Measurements from ENCODE around the gene KCTD2. TPM values are rescaled to one million over a fixed set of nuclear protein-coding genes. Genes with fewer than 3 reads are reported as not detected.

Gene KCTD2
- total and polyA plus RNA-seq, 2 of the 13 experiments (the other 11 are each of a cell fraction or from before 2014, with no cell fraction given): 28.3 to 32.6 TPM

DNA sequence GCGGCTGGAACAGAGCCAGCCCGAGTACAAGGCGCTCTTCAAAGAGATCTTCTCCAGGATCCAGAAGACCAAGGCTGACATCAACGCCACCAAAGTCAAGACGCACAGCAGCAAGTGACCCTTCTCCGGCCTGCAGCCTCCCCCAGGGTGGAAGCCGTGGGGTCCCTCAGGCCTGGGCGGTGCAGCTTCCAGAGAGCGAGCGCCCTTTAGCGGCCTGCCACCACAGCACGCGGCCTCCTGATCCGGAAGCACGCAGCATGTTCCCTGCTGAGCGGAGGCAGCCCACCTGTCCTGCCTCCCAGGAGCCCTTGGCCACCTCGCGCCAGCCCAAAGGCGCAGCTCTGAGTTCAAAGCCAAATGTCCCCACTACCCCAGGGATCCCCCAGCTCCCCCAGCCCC, 43.1 kb upstream of the KCTD2 start:
- intact Hi-C loops (cut with micrococcal nuclease; ENCODE audit: unreplicated experiment): no loop called here
- ChIA-PET POLR2A (interaction anchor here (0.9 kb wide), 1 partner anchor 21 kb away, joined by 3 read pairs; no protein-coding TSS in a partner anchor), CTCF (ENCODE audit: low intra/inter-chr PET ratio, low total read pairs) (interaction anchor here (0.8 kb wide), 1 partner anchor 42 kb away, joined by 3 read pairs; no protein-coding TSS in a partner anchor)
- Histone ChIP-seq H3K27ac (ENCODE audit: extremely low read length, insufficient read depth, low read length) (no peak overlapping the region), H3K9me3 (ENCODE audit: low read length) (no peaks in the 10 kb centered on the region), H4K20me1 (ENCODE audit: insufficient read depth, low read length) (no peaks in the 10 kb centered on the region), H3K79me2 (ENCODE audit: insufficient read depth, low read length) (no peaks in the 10 kb centered on the region), H3K27me3 (ENCODE audit: control insufficient read depth in 1 of 2, insufficient read depth in 2 of 2, low read length in 2 of 2) (no peaks in the 10 kb centered on the region; a peak in 1 of 5 replicates), H3K36me3 (replicated peaks in 1 of 2; ENCODE audit: control insufficient read depth in 1 of 2, insufficient read depth in 2 of 2, low read length in 2 of 2) (peaks cover 0 to 2% of the 10 kb centered on the region in 2 experiments; a peak in 2 of 5 replicates), H3K4me1 (ENCODE audit: insufficient read depth, low read length) (no peaks in the 10 kb centered on the region), H2AFZ (ENCODE audit: low read length) (no peak overlapping the region), H3K9ac (ENCODE audit: insufficient read depth, low read depth, low read length) (no peak overlapping the region), H3K4me3 (replicated peaks in 1 of 3; ENCODE audit: insufficient read depth in 1 of 3, low read depth in 2 of 3, low read length in 3 of 3) (no peak overlapping the region), H3K4me2 (ENCODE audit: low read depth, low read length) (no peak overlapping the region)
- TF ChIP-seq ZNF335 (CRISPR knock-in tag; IDR thresholded peaks at IDR 0.05): no peak
- BruUV-seq (replicated peaks): no TSS peak
- FAIRE-seq (no peak), ATAC-seq (no peak), DNase-seq (ENCODE audit: low spot score) (no peak)
- WGBS (ENCODE audit: low lambda C conversion rate): 95% methylated on average over 16 of the region's 19 CpGs
- in situ Hi-C loops (cut with HindIII; ENCODE audit: extremely low pct_ligation_motif_present, low pct_unique_long_range_greater_than_20kb): no loop called here

DNA sequence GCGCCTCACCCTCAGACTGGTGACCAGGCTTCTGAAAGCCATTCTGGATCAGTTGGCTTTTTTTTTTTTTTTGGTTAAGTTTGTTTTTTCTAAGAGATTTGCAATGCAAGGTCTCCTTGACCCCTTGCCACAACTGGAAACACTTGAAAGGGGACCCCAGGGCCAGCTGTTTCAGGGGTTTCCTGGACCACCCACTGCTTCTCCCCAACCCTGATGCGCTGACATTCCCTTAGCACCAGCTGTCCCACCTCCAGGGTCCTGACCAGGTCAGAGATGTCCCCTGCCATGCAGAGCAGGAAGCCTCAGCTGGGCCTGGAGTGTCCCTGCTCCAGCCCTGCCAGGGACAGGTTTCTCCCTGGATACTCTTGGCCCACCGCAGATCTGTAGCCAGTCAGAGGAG, 42.7 kb upstream of the KCTD2 start:
- ChIA-PET POLR2A (interaction anchor here (0.9 kb wide), 1 partner anchor 21 kb away, joined by 3 read pairs; no protein-coding TSS in a partner anchor), CTCF (ENCODE audit: low intra/inter-chr PET ratio, low total read pairs) (interaction anchor here (0.8 kb wide), 1 partner anchor 43 kb away, joined by 3 read pairs; no protein-coding TSS in a partner anchor)
- no peaks in the 10 kb centered on the region for H3K79me2 ChIP-seq (ENCODE audit: insufficient read depth, low read length)
- no peaks in the 10 kb centered on the region for H4K20me1 ChIP-seq (ENCODE audit: insufficient read depth, low read length)
- H3K4me1 ChIP-seq (ENCODE audit: insufficient read depth, low read length): no peaks in the 10 kb centered on the region
- H3K9me3 ChIP-seq (ENCODE audit: low read length): no peaks in the 10 kb centered on the region
- intact Hi-C loops (cut with micrococcal nuclease; ENCODE audit: unreplicated experiment): no loop called here
- ATAC-seq (no peak; the same call in 2 of the 3 replicates), FAIRE-seq (no peak), DNase-seq (ENCODE audit: low spot score) (no peak)
- no peak overlapping the region for H2AFZ ChIP-seq (ENCODE audit: low read length)
- H3K4me2 ChIP-seq (ENCODE audit: low read depth, low read length): no peak overlapping the region
- WGBS (ENCODE audit: low lambda C conversion rate): 80% methylated on average over 2 of the region's 3 CpGs
- peaks cover 0 to 2% of the 10 kb centered on the region in 2 experiments; a peak in 2 of 5 replicates for H3K36me3 ChIP-seq (replicated peaks in 1 of 2; ENCODE audit: control insufficient read depth in 1 of 2, insufficient read depth in 2 of 2, low read length in 2 of 2)
- no peaks in the 10 kb centered on the region; a peak in 1 of 5 replicates for H3K27me3 ChIP-seq (ENCODE audit: control insufficient read depth in 1 of 2, insufficient read depth in 2 of 2, low read length in 2 of 2)
- H3K4me3 ChIP-seq (replicated peaks in 1 of 3; ENCODE audit: insufficient read depth in 1 of 3, low read depth in 2 of 3, low read length in 3 of 3): no peak overlapping the region
- H3K27ac ChIP-seq (ENCODE audit: extremely low read length, insufficient read depth, low read length): no peak overlapping the region
- no TSS peak for BruUV-seq (replicated peaks)
- in situ Hi-C loops (cut with HindIII; ENCODE audit: extremely low pct_ligation_motif_present, low pct_unique_long_range_greater_than_20kb): no loop called here
- H3K9ac ChIP-seq (ENCODE audit: insufficient read depth, low read depth, low read length): no peak overlapping the region
- TF ChIP-seq ZNF629 (CRISPR knock-in tag; conservative IDR thresholded peaks at IDR 0.05) (no peak), FOSL2 (CRISPR knock-in tag; IDR thresholded peaks at IDR 0.05) (no peak), TP53 (CRISPR knock-in tag; conservative IDR thresholded peaks at IDR 0.05) (no peak), SMAD3 (CRISPR knock-in tag; IDR thresholded peaks at IDR 0.05) (no peak), ESRRA (CRISPR knock-in tag; IDR thresholded peaks at IDR 0.05; ENCODE audit: low read depth) (no peak), PHF21A (CRISPR knock-in tag; IDR thresholded peaks at IDR 0.05) (no peak), ZNF558 (CRISPR knock-in tag; IDR thresholded peaks at IDR 0.05; ENCODE audit: borderline replicate concordance) (no peak), ARNTL (CRISPR knock-in tag; IDR thresholded peaks at IDR 0.05) (no peak), SRY (CRISPR knock-in tag; IDR thresholded peaks at IDR 0.05) (no peak), POGZ (CRISPR knock-in tag; IDR thresholded peaks at IDR 0.05) (no peak), SP1 (IDR thresholded peaks at IDR 0.05) (no peak), SP1 (CRISPR knock-in tag; IDR thresholded peaks at IDR 0.05) (no peak), ZFX (CRISPR knock-in tag; IDR thresholded peaks at IDR 0.05; ENCODE audit: low read depth) (no peak)
- TF ChIP-seq, protein P1, sequence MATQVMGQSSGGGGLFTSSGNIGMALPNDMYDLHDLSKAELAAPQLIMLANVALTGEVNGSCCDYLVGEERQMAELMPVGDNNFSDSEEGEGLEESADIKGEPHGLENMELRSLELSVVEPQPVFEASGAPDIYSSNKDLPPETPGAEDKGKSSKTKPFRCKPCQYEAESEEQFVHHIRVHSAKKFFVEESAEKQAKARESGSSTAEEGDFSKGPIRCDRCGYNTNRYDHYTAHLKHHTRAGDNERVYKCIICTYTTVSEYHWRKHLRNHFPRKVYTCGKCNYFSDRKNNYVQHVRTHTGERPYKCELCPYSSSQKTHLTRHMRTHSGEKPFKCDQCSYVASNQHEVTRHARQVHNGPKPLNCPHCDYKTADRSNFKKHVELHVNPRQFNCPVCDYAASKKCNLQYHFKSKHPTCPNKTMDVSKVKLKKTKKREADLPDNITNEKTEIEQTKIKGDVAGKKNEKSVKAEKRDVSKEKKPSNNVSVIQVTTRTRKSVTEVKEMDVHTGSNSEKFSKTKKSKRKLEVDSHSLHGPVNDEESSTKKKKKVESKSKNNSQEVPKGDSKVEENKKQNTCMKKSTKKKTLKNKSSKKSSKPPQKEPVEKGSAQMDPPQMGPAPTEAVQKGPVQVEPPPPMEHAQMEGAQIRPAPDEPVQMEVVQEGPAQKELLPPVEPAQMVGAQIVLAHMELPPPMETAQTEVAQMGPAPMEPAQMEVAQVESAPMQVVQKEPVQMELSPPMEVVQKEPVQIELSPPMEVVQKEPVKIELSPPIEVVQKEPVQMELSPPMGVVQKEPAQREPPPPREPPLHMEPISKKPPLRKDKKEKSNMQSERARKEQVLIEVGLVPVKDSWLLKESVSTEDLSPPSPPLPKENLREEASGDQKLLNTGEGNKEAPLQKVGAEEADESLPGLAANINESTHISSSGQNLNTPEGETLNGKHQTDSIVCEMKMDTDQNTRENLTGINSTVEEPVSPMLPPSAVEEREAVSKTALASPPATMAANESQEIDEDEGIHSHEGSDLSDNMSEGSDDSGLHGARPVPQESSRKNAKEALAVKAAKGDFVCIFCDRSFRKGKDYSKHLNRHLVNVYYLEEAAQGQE (IDR thresholded peaks at IDR 0.05; ENCODE audit: borderline replicate concordance in 1 of 2, low read depth in 1 of 2, low read length in 2 of 2): no peak
- TF ChIP-seq, protein P2, sequence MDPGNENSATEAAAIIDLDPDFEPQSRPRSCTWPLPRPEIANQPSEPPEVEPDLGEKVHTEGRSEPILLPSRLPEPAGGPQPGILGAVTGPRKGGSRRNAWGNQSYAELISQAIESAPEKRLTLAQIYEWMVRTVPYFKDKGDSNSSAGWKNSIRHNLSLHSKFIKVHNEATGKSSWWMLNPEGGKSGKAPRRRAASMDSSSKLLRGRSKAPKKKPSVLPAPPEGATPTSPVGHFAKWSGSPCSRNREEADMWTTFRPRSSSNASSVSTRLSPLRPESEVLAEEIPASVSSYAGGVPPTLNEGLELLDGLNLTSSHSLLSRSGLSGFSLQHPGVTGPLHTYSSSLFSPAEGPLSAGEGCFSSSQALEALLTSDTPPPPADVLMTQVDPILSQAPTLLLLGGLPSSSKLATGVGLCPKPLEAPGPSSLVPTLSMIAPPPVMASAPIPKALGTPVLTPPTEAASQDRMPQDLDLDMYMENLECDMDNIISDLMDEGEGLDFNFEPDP (CRISPR knock-in tag; conservative IDR thresholded peaks at IDR 0.05): no peak

Measured in HepG2 (cell line).